Pancreas (tissue), 10 donors: ENCODE measurements around the gene NFIC. TPM values are rescaled to one million over a fixed set of nuclear protein-coding genes. Genes with fewer than 3 reads are reported as not detected.
"Not testable (repeated sequence)": the region's sequence is repeated elsewhere in the genome, so short reads cannot be mapped to it uniquely, and the experiment has no call there.

Experiments
- ATAC-seq, 4 donors: fragments of 200-7000 bp; cut with Tn5 transposase; one replicate each; pipeline versions ENCODE4 v1.8.0 to v1.9.1; 2020; ENCODE audit warnings: mild to moderate bottlenecking in 4 of 4, moderate library complexity in 4 of 4
- DNase-seq, 6 donors: peaks; one replicate each; pipeline ENCODE4 v3.0.0-alpha.2; 2020
- FAIRE-seq: peaks from 2 replicates; lab custom pipeline; 2012; peaks lifted over from hg19 to GRCh38; lab: Jason Lieb, UNC
- H3K27ac ChIP-seq, 4 donors: fragments of 200-600 bp; sonication (generic); 1 replicate in 3 of 4; 2 replicates in 1 of 4; pipeline versions ENCODE4 v1.5.0 to v1.8.0; 2020
- H3K27me3 ChIP-seq, 4 donors: fragments of 200-600 bp; one replicate each; pipeline ENCODE4 v1.8.0; 2021
- H3K36me3 ChIP-seq, 3 donors: fragments of 200-600 bp; sonication (generic) in 1 of 3; one replicate each; pipeline versions ENCODE4 v1.5.0 to v1.8.0; 2020 to 2021
- H3K4me1 ChIP-seq, 3 donors: fragments of 200-600 bp; one replicate each; pipeline ENCODE4 v1.8.0; 2021
- H3K4me3 ChIP-seq, 4 donors: fragments of 200-600 bp; sonication (generic) in 2 of 4; one replicate each; pipeline versions ENCODE4 v1.5.0 to v1.8.0; 2020 to 2021
- H3K9me3 ChIP-seq, 4 donors: fragments of 200-600 bp; one replicate each; pipeline ENCODE4 v1.8.0; 2021
- CTCF ChIP-seq, 4 donors: fragments of 200-600 bp; sonication (generic) in 3 of 4; IDR thresholded peaks; one replicate each; pipeline versions ENCODE4 v1.5.0 to v1.8.0; 2021; ENCODE audit warnings: antibody characterized with exemption in 4 of 4
- WGBS, 2 donors: extraction: QIAGEN DNeasy Blood & Tissue Kit; methylation state at CpG; one replicate each; pipeline ENCODE4 v1.1.7; 2013; 5-methylcytosine and 5-hydroxymethylcytosine counted together
- intact Hi-C, 3 donors: fragments of 100-400 bp; cut with DNase I; formaldehyde crosslinking; loops; one replicate each; pipeline versions ENCODE4 v1.11.1 to v1.14.2; 2022
- polyA plus RNA-seq, 2 donors: library from polyadenylated mRNA; stranded (reverse); fragments of 200-250 nt; gene quantifications; one replicate each; pipeline ENCODE4 v1.2.3, GENCODE V29; 2013
- total RNA-seq, 6 donors: library from RNA; stranded (reverse); fragmentation: NEBNext Ultra II Directional in 4 of 6; extraction: Animal tissue kit (Norgen Biotek cat#: 25700) in 4 of 6; gene quantifications; one replicate each; pipeline versions ENCODE4 v1.2.1 to v1.2.4, GENCODE V29; 2021 to 2023
- donor health status: healthy with polysubstance abuse.
- donor health status: DM: no; HTN: no; CAD: no; lungs with moderate emphysema.
- donor health status: DM: no; HTN: no; CAD: no.
- donor health status: control.
- donor health status: control.
- donor health status: Bipolar disorder and iron deficiency.
- donor health status: DM: yes; HTN: yes; CAD: no.
- donor health status: DM: no; HTN: no; CAD: no.
- donor health status: DM: no; HTN: no; CAD: no.
- donor health status: DM: yes; HTN: yes; CAD: no.

The NFIC gene
- total and polyA plus RNA-seq, 8 donors: 21.3 to 203 (median 115) TPM

DNA sequence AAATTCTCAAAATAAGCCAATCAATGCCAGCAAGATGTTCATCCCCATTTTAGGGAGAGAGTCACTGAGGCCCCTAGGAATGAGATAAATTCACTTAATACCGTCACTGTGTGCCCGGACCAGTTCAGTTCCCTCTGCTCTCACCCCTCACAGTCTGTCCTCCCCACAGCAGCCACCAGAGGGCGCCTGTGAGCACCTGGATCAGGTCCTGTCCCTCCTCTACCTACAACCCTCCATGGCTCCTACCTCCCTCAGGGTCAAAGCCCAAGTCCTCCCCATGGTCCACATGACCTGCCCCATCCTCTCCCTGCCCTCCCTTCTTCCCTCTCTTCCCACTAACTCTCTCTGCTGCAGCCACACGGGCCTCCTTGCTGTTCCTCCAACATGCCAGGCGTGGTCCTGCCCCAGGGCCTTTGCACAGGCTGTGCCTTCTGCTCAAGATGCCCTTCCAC lies 42.0 kb upstream of the NFIC start:
- peak; percentile 51 to 70 (median 60) for ATAC-seq

GRCh38 chr19:3325451-3325850 lies 40.9 kb upstream of the NFIC start:
- WGBS, 2 donors: 90 to 95% methylated on average over 1 of the region's 1 CpG
- intact Hi-C loops: loop anchor here in 1 of 3 donors (5.0 kb wide), 2 partner anchors 102 to 147 kb away; no protein-coding TSS in a partner anchor
- no peaks in the 10 kb centered on the region for H3K9me3 ChIP-seq

More for the DNA sequence above, 42.0 kb upstream of the NFIC start:
- FAIRE-seq (no peak), DNase-seq (peak in 4 of 6 donors; percentile 73 to 91 (median 82))
- Histone ChIP-seq H3K27ac (no peak overlapping the region), H3K4me3 (no peak overlapping the region), H3K36me3 (no peaks in the 10 kb centered on the region), H3K27me3 (no peaks in the 10 kb centered on the region), H3K4me1 (peaks cover 0 to 3% (median 0%) of the 10 kb centered on the region in 3 donors), H3K9me3 (no peaks in the 10 kb centered on the region)
- TF ChIP-seq CTCF (IDR thresholded peaks at IDR 0.05): peak; percentile 52 to 71 (median 62)
- 37 to 40% methylated on average over 5 of the region's 5 CpGs for WGBS, 2 donors
- intact Hi-C loops: loop anchor here in 1 of 3 donors (5.0 kb wide), 1 partner anchor 143 kb away; no protein-coding TSS in a partner anchor

DNA sequence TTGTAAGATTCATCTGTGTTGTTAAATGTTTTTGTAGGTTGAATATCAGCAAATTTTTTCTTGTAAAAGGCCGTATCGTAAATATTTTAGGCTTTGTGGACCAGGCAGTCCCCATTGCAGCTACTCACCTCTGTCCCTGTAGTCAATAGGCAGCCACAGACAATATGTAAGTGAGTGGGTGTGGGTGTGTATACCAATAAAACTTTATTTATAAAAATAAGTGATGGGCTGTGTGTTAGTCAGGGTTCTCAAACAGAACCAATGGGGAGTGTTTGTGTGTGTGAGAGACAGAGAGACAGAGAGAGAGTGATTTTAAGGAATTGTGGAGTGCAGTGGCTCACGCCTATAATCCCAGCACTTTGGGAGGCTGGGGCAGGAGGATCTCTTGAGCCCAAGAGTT lies 37.6 kb upstream of the NFIC start:
- H3K36me3 ChIP-seq: no peaks in the 10 kb centered on the region
- intact Hi-C loops: loop anchor here in 1 of 3 donors (5.0 kb wide), 2 partner anchors 99 to 144 kb away; no protein-coding TSS in a partner anchor
- no peaks in the 10 kb centered on the region for H3K9me3 ChIP-seq
- WGBS, 2 donors: 93 to 95% methylated on average over 3 of the region's 3 CpGs
- no peak overlapping the region for H3K27ac ChIP-seq
- peaks cover 0 to 6% (median 0%) of the 10 kb centered on the region in 3 donors for H3K4me1 ChIP-seq
- DNase-seq (no peak), ATAC-seq (no peak), FAIRE-seq (no peak)
- no peak for TF ChIP-seq CTCF (IDR thresholded peaks at IDR 0.05)
- H3K4me3 ChIP-seq: no peak overlapping the region
- H3K27me3 ChIP-seq: no peaks in the 10 kb centered on the region

More at GRCh38 chr19:3325451-3325850, 40.9 kb upstream of the NFIC start:
- DNase-seq (no peak), FAIRE-seq (no peak), ATAC-seq (no peak)
- H3K4me3 ChIP-seq: no peak overlapping the region
- no peak overlapping the region for H3K27ac ChIP-seq
- H3K36me3 ChIP-seq: no peaks in the 10 kb centered on the region
- TF ChIP-seq CTCF (IDR thresholded peaks at IDR 0.05): no peak
- H3K4me1 ChIP-seq: peaks cover 0 to 3% (median 0%) of the 10 kb centered on the region in 3 donors
- H3K27me3 ChIP-seq: no peaks in the 10 kb centered on the region

DNA sequence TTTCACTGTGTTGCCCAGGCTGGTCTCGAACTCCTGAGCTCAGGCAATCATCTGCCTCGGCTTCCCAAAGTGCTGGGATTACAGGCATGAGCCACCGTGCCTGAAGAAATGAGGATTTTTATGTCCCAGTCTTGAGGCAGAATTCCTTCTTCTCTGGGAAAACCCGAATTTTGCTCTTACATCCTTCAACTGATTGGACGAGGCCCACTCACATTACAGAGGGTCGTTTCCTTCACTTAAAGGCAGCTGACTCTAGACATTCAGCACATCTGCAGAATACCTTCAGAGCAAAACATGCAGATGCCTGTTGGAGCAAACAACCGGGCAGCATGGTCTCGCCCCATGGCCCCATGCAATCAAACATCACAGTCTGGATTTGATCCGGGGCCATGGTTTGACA lies 36.3 kb upstream of the NFIC start:
- Histone ChIP-seq H3K27ac (no peak overlapping the region), H3K4me3 (no peak overlapping the region), H3K4me1 (peaks cover 7 to 13% (median 8%) of the 10 kb centered on the region in 3 donors), H3K9me3 (no peaks in the 10 kb centered on the region), H3K36me3 (no peaks in the 10 kb centered on the region), H3K27me3 (no peaks in the 10 kb centered on the region)
- FAIRE-seq (no peak), DNase-seq (no peak), ATAC-seq (no peak)
- no peak for TF ChIP-seq CTCF (IDR thresholded peaks at IDR 0.05)
- intact Hi-C loops: no loop called here
- WGBS, 2 donors: 88% methylated on average over 9 of the region's 9 CpGs

- H3K9me3 ChIP-seq, DNase-seq, FAIRE-seq, H3K4me3 ChIP-seq, H3K27me3 ChIP-seq, intact Hi-C loops, H3K36me3 ChIP-seq, H3K27ac ChIP-seq, ATAC-seq: not testable (repeated sequence)
- peaks cover 25 to 32% (median 28%) of the 10 kb centered on the region in 3 donors for H3K4me1 ChIP-seq
- WGBS, 2 donors: 87 to 88% methylated on average over 1 of the region's 1 CpG
Observed at GRCh38 chr19:3332232-3332631, 34.2 kb upstream of the NFIC start.
